Measurements from ENCODE around the gene TKTL1.

TKTL1 gene

GRCh38 chrX:154369449-154370299 lies 74.1 kb downstream of the TKTL1 start:
- Histone ChIP-seq H3K9me3 (ENCODE audit: control insufficient read depth in 1 of 2, low read length in 2 of 2) (no peaks in the 10 kb centered on the region), H3K4me1 (ENCODE audit: control insufficient read depth in 1 of 2, insufficient read depth in 2 of 2, low read length in 2 of 2) (peaks cover 7 to 22% of the 10 kb centered on the region in 2 donors), H3K4me3 (ENCODE audit: low read depth in 1 of 2, low read length in 2 of 2) (peak overlapping the region; percentile 61 to 73), H3K36me3 (ENCODE audit: control insufficient read depth in 1 of 2, insufficient read depth in 2 of 2, low read length in 2 of 2) (peaks cover 0 to 10% of the 10 kb centered on the region in 2 donors), H3K27ac (ENCODE audit: low read depth, low read length) (peak overlapping the region; percentile 70), H3K27me3 (ENCODE audit: control insufficient read depth in 1 of 2, insufficient read depth in 2 of 2, low read length in 2 of 2) (no peaks in the 10 kb centered on the region), H3K9ac (ENCODE audit: low read depth in 1 of 2, low read length in 2 of 2) (peak overlapping the region; percentile 56 to 60)

GRCh38 chrX:154370300-154371016 lies 74.9 kb downstream of the TKTL1 start:
- peaks cover 7 to 22% of the 10 kb centered on the region in 2 donors for H3K4me1 ChIP-seq (ENCODE audit: control insufficient read depth in 1 of 2, insufficient read depth in 2 of 2, low read length in 2 of 2)
- H3K4me3 ChIP-seq (ENCODE audit: low read depth in 1 of 2, low read length in 2 of 2), result peak overlapping the region; percentile 73 to 81
- peaks cover 0 to 10% of the 10 kb centered on the region in 2 donors for H3K36me3 ChIP-seq (ENCODE audit: control insufficient read depth in 1 of 2, insufficient read depth in 2 of 2, low read length in 2 of 2)

GRCh38 chrX:154371017-154371788 lies 75.6 kb downstream of the TKTL1 start:
- Histone ChIP-seq H3K27ac (ENCODE audit: low read depth, low read length) (peak overlapping the region; percentile 60), H3K4me3 (ENCODE audit: low read depth in 1 of 2, low read length in 2 of 2) (peak overlapping the region; percentile 66 to 81)

More at GRCh38 chrX:154370300-154371016, 74.9 kb downstream of the TKTL1 start:
- no peaks in the 10 kb centered on the region for H3K27me3 ChIP-seq (ENCODE audit: control insufficient read depth in 1 of 2, insufficient read depth in 2 of 2, low read length in 2 of 2)
- peak overlapping the region; percentile 60 for H3K27ac ChIP-seq (ENCODE audit: low read depth, low read length)
- H3K9ac ChIP-seq (ENCODE audit: low read depth in 1 of 2, low read length in 2 of 2), result peak overlapping the region; percentile 54 to 60
- no peaks in the 10 kb centered on the region for H3K9me3 ChIP-seq (ENCODE audit: control insufficient read depth in 1 of 2, low read length in 2 of 2)

GRCh38 chrX:154371789-154372300 lies 76.2 kb downstream of the TKTL1 start:
- Histone ChIP-seq H3K9me3 (ENCODE audit: control insufficient read depth in 1 of 2, low read length in 2 of 2) (no peaks in the 10 kb centered on the region), H3K36me3 (ENCODE audit: control insufficient read depth in 1 of 2, insufficient read depth in 2 of 2, low read length in 2 of 2) (peaks cover 0 to 8% of the 10 kb centered on the region in 2 donors), H3K4me1 (ENCODE audit: control insufficient read depth in 1 of 2, insufficient read depth in 2 of 2, low read length in 2 of 2) (peaks cover 7 to 22% of the 10 kb centered on the region in 2 donors), H3K27ac (ENCODE audit: low read depth, low read length) (no peak overlapping the region), H3K27me3 (ENCODE audit: control insufficient read depth in 1 of 2, insufficient read depth in 2 of 2, low read length in 2 of 2) (no peaks in the 10 kb centered on the region), H3K9ac (ENCODE audit: low read depth in 1 of 2, low read length in 2 of 2) (no peak overlapping the region), H3K4me3 (ENCODE audit: low read depth in 1 of 2, low read length in 2 of 2) (peak overlapping the region in 1 of 2 donors; percentile 10)

More at GRCh38 chrX:154371017-154371788, 75.6 kb downstream of the TKTL1 start:
- Histone ChIP-seq H3K4me1 (ENCODE audit: control insufficient read depth in 1 of 2, insufficient read depth in 2 of 2, low read length in 2 of 2) (peaks cover 7 to 22% of the 10 kb centered on the region in 2 donors), H3K9ac (ENCODE audit: low read depth in 1 of 2, low read length in 2 of 2) (peak overlapping the region in 1 of 2 donors; percentile 12), H3K36me3 (ENCODE audit: control insufficient read depth in 1 of 2, insufficient read depth in 2 of 2, low read length in 2 of 2) (peaks cover 0 to 10% of the 10 kb centered on the region in 2 donors), H3K9me3 (ENCODE audit: control insufficient read depth in 1 of 2, low read length in 2 of 2) (no peaks in the 10 kb centered on the region), H3K27me3 (ENCODE audit: control insufficient read depth in 1 of 2, insufficient read depth in 2 of 2, low read length in 2 of 2) (no peaks in the 10 kb centered on the region)

- H3K36me3 ChIP-seq (ENCODE audit: control insufficient read depth in 1 of 2, insufficient read depth in 2 of 2, low read length in 2 of 2), result peaks cover 0 to under 1% of the 10 kb centered on the region in 2 donors
- H3K27me3 ChIP-seq (ENCODE audit: control insufficient read depth in 1 of 2, insufficient read depth in 2 of 2, low read length in 2 of 2), result no peaks in the 10 kb centered on the region
- no peak overlapping the region for H3K27ac ChIP-seq (ENCODE audit: low read depth, low read length)
- H3K9ac ChIP-seq (ENCODE audit: low read depth in 1 of 2, low read length in 2 of 2), result peak overlapping the region in 1 of 2 donors; percentile 18
- H3K4me3 ChIP-seq (ENCODE audit: low read depth in 1 of 2, low read length in 2 of 2), result no peak overlapping the region
- no peaks in the 10 kb centered on the region for H3K9me3 ChIP-seq (ENCODE audit: control insufficient read depth in 1 of 2, low read length in 2 of 2)
- peaks cover 7 to 22% of the 10 kb centered on the region in 2 donors for H3K4me1 ChIP-seq (ENCODE audit: control insufficient read depth in 1 of 2, insufficient read depth in 2 of 2, low read length in 2 of 2)
Measured at GRCh38 chrX:154372612-154373022, 77.0 kb downstream of the TKTL1 start.

- no peaks in the 10 kb centered on the region for H3K27me3 ChIP-seq (ENCODE audit: control insufficient read depth in 1 of 2, insufficient read depth in 2 of 2, low read length in 2 of 2)
- H3K9me3 ChIP-seq (ENCODE audit: control insufficient read depth in 1 of 2, low read length in 2 of 2), result no peaks in the 10 kb centered on the region
- H3K36me3 ChIP-seq (ENCODE audit: control insufficient read depth in 1 of 2, insufficient read depth in 2 of 2, low read length in 2 of 2), result no peaks in the 10 kb centered on the region
- peak overlapping the region; percentile 55 for H3K27ac ChIP-seq (ENCODE audit: low read depth, low read length)
- H3K4me3 ChIP-seq (ENCODE audit: low read depth in 1 of 2, low read length in 2 of 2), result peak overlapping the region; percentile 40 to 50
- H3K4me1 ChIP-seq (ENCODE audit: control insufficient read depth in 1 of 2, insufficient read depth in 2 of 2, low read length in 2 of 2), result peaks cover 7 to 22% of the 10 kb centered on the region in 2 donors
- H3K9ac ChIP-seq (ENCODE audit: low read depth in 1 of 2, low read length in 2 of 2), result peak overlapping the region; percentile 54 to 65
Measured at GRCh38 chrX:154373340-154374306, 78.0 kb downstream of the TKTL1 start.

GRCh38 chrX:154374313-154375155 lies 78.9 kb downstream of the TKTL1 start, which contains the start of gene FLNA:
FLNA (minus strand) TSS chrX:154374634; CDS start chrX:154371245, 3,389 bp downstream.
- Histone ChIP-seq H3K27ac (ENCODE audit: low read depth, low read length) (peak within 1 kb of the TSS; percentile 55), H3K9ac (ENCODE audit: low read depth in 1 of 2, low read length in 2 of 2) (peak within 1 kb of the TSS; percentile 54 to 65), H3K4me1 (ENCODE audit: control insufficient read depth in 1 of 2, insufficient read depth in 2 of 2, low read length in 2 of 2) (peaks cover 7 to 22% of the 10 kb centered on the region in 2 donors)

GRCh38 chrX:154375156-154375504 lies 79.5 kb downstream of the TKTL1 start:
- Histone ChIP-seq H3K9ac (ENCODE audit: low read depth in 1 of 2, low read length in 2 of 2) (no peak overlapping the region), H3K27me3 (ENCODE audit: control insufficient read depth in 1 of 2, insufficient read depth in 2 of 2, low read length in 2 of 2) (no peaks in the 10 kb centered on the region), H3K4me1 (ENCODE audit: control insufficient read depth in 1 of 2, insufficient read depth in 2 of 2, low read length in 2 of 2) (peaks cover 7 to 23% of the 10 kb centered on the region in 2 donors), H3K27ac (ENCODE audit: low read depth, low read length) (no peak overlapping the region), H3K4me3 (ENCODE audit: low read depth in 1 of 2, low read length in 2 of 2) (peak overlapping the region in 1 of 2 donors; percentile 35), H3K9me3 (ENCODE audit: control insufficient read depth in 1 of 2, low read length in 2 of 2) (no peaks in the 10 kb centered on the region), H3K36me3 (ENCODE audit: control insufficient read depth in 1 of 2, insufficient read depth in 2 of 2, low read length in 2 of 2) (no peaks in the 10 kb centered on the region)

More at GRCh38 chrX:154374313-154375155, 78.9 kb downstream of the TKTL1 start, which contains the start of gene FLNA:
- Histone ChIP-seq H3K27me3 (ENCODE audit: control insufficient read depth in 1 of 2, insufficient read depth in 2 of 2, low read length in 2 of 2) (no peaks in the 10 kb centered on the region), H3K36me3 (ENCODE audit: control insufficient read depth in 1 of 2, insufficient read depth in 2 of 2, low read length in 2 of 2) (no peaks in the 10 kb centered on the region), H3K4me3 (ENCODE audit: low read depth in 1 of 2, low read length in 2 of 2) (peak within 1 kb of the TSS; percentile 40 to 50), H3K9me3 (ENCODE audit: control insufficient read depth in 1 of 2, low read length in 2 of 2) (no peaks in the 10 kb centered on the region)

Measured in duodenal mucosa (tissue), 2 donors.